GM12878 (cell line): ENCODE results near the gene PYGM.

Experiments
- BRCA1 ChIP-seq: IDR thresholded peaks from 2 replicates; pipeline ENCODE4 v1.6.1; 2011; ENCODE audit warnings: low read depth, low read length, improper control_type of control experiment
- CTCF ChIP-seq, 3 experiments: IDR thresholded peaks in 2 of 3; conservative IDR thresholded peaks in 1 of 3; 2 replicates each; pipeline ENCODE4 v1.5.1; 2011; ENCODE audit warnings: low read depth in 3 of 3, low read length in 3 of 3, mild to moderate bottlenecking in 3 of 3, control low read depth in 2 of 3, moderate library complexity in 2 of 3, inconsistent platforms in 1 of 3, mixed read lengths in 1 of 3; ENCODE audit not compliant: control insufficient read depth in 2 of 3, insufficient read depth in 1 of 3; ENCODE audit errors: extremely low read depth in 1 of 3
- EGR1 ChIP-seq, 2 experiments: IDR thresholded peaks; 1 replicate in 1 of 2; 2 replicates in 1 of 2; pipeline ENCODE4 v1.6.1; 2011 to 2012; ENCODE audit warnings: low read depth in 2 of 2, low read length in 2 of 2, borderline replicate concordance in 1 of 2, mild to moderate bottlenecking in 1 of 2, moderate library complexity in 1 of 2
- RELA ChIP-seq: fragments of 450-650 bp; IDR thresholded peaks from 2 replicates; pipeline ENCODE4 v1.8.0; 2014; ENCODE audit warnings: borderline replicate concordance; ENCODE audit not compliant: partially characterized antibody
- SREBF2 ChIP-seq: IDR thresholded peaks from 2 replicates; pipeline ENCODE4 v1.6.1; 2012; ENCODE audit warnings: mild to moderate bottlenecking, low read length
- ZNF384 ChIP-seq: IDR thresholded peaks from 2 replicates; pipeline ENCODE4 v1.6.1; 2012; ENCODE audit warnings: low read depth, mild to moderate bottlenecking, low read length, improper control_type of control experiment, borderline replicate concordance

GRCh38 chr11:64746486-64746885 is 13.3 kb downstream of the PYGM start:
- TF ChIP-seq ZNF384 (no peak), BRCA1 (no peak), SREBF2 (no peak), CTCF (IDR thresholded peaks at IDR 0.05 in 2 of 3, conservative IDR thresholded peaks at IDR 0.05 in 1 of 3; ENCODE audit: control insufficient read depth in 2 of 3, extremely low read depth in 1 of 3, insufficient read depth in 1 of 3, low read depth in 3 of 3, low read length in 3 of 3) (no peak), EGR1 (IDR thresholded peaks at IDR 0.05; ENCODE audit: borderline replicate concordance in 1 of 2, low read depth in 2 of 2, low read length in 2 of 2) (no peak), RELA (no peak)
